Measurements from ENCODE around the gene IL2RA.

- TF ChIP-seq CTCF (IDR thresholded peaks at IDR 0.05; ENCODE audit: insufficient read depth, low read length, poor library complexity, severe bottlenecking) (no peak), EZH2phosphoT487 (conservative IDR thresholded peaks at IDR 0.05; ENCODE audit: low read length) (no peak)
Observed at GRCh38 chr10:6083523-6084475, 21.6 kb upstream of the IL2RA start.
